ENCODE measurements around the gene REX1BD. TPM values are rescaled to one million over a fixed set of nuclear protein-coding genes. Genes with fewer than 3 reads are reported as not detected.

REX1BD gene
- total RNA-seq, 6 experiments from 2014 or later: 30.4 to 71.7 (median 45.6) TPM

DNA sequence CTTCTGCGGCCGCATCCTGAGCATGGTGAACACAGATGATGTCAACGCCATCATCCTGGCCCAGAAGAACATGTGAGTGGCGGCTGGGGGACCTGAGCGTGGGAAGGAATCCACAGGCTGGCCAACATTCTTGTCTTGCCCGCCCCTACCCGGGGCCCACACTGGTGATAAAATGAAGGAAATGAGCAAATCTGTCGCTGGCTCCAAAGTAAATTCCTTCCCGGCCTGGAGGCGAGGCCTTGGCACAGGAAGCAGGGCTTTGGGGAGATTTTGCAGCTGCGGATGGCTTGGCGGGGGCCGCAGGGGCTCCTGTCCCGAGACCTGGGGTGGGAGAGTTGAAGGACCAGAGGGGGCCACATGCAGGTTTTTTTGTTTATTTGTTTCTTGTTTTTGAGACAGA is 26.5 kb upstream of the REX1BD start:
- 87% methylated on average over 8 of the region's 14 CpGs for WGBS (ENCODE audit: insufficient coverage, low coverage, low lambda C conversion rate, missing lambda C conversion rate)
- ATAC-seq (peak in 2 of 4 donors; percentile 8 to 9), DNase-seq (no peak)
- peaks cover 0 to 38% (median 18%) of the 10 kb centered on the region in 4 donors for H3K36me3 ChIP-seq
- no peak overlapping the region for H3K4me3 ChIP-seq
- peaks cover 0 to 9% (median 3%) of the 10 kb centered on the region in 4 donors for H3K4me1 ChIP-seq
- H3K9me3 ChIP-seq: no peaks in the 10 kb centered on the region
- H3K27me3 ChIP-seq: no peaks in the 10 kb centered on the region
- TF ChIP-seq, protein P1, sequence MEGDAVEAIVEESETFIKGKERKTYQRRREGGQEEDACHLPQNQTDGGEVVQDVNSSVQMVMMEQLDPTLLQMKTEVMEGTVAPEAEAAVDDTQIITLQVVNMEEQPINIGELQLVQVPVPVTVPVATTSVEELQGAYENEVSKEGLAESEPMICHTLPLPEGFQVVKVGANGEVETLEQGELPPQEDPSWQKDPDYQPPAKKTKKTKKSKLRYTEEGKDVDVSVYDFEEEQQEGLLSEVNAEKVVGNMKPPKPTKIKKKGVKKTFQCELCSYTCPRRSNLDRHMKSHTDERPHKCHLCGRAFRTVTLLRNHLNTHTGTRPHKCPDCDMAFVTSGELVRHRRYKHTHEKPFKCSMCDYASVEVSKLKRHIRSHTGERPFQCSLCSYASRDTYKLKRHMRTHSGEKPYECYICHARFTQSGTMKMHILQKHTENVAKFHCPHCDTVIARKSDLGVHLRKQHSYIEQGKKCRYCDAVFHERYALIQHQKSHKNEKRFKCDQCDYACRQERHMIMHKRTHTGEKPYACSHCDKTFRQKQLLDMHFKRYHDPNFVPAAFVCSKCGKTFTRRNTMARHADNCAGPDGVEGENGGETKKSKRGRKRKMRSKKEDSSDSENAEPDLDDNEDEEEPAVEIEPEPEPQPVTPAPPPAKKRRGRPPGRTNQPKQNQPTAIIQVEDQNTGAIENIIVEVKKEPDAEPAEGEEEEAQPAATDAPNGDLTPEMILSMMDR (IDR thresholded peaks at IDR 0.05): no peak
- TF ChIP-seq POLR2A (IDR thresholded peaks at IDR 0.05): no peak
- peak overlapping the region; percentile 20 to 55 (median 26) for H3K27ac ChIP-seq
- intact Hi-C loops (cut with DNase I): loop anchor here in 1 of 2 donors (10.0 kb wide), 1 partner anchor 87 kb away; no protein-coding TSS in a partner anchor

GRCh38 chr19:18566953-18567352 is 21.6 kb upstream of the REX1BD start:
- whole genome bisulfite sequencing (ENCODE audit: insufficient coverage, low coverage, low lambda C conversion rate, missing lambda C conversion rate): 80% methylated on average over 1 of the region's 8 CpGs
- intact Hi-C loops (cut with DNase I): loop anchor here in 1 of 2 donors (10.0 kb wide), 1 partner anchor 92 kb away; no protein-coding TSS in a partner anchor
- no peak for ATAC-seq

DNA sequence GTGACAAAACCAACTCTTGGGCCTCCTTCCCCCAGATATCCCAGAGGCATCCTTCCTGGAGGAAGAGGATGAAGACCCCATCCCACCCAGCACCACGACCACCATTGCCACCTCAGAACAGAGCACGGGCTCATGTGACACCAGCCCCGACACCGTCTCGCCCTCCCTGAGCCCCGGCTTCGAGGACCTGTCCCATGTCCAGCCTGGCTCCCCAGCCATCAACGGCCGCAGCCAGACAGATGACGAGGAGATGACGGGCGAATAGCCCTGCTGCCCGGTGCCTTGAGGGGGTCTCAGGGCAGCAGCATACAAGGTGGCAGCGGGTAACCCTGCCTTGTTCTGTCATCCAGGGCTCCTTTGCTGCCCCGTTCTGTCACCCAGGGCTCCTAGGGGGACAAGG is 20.2 kb upstream of the REX1BD start:
- H3K27ac ChIP-seq: no peak overlapping the region
- H3K27me3 ChIP-seq: no peaks in the 10 kb centered on the region
- intact Hi-C loops (cut with DNase I): loop anchor here in 1 of 2 donors (10.0 kb wide), 1 partner anchor 94 kb away; no protein-coding TSS in a partner anchor
- ATAC-seq (no peak), DNase-seq (no peak)
- WGBS (ENCODE audit: insufficient coverage, low coverage, low lambda C conversion rate, missing lambda C conversion rate): 100% methylated on average over 4 of the region's 15 CpGs
- peaks cover 0 to 14% (median 5%) of the 10 kb centered on the region in 4 donors for H3K4me1 ChIP-seq
- H3K4me3 ChIP-seq: no peak overlapping the region
- TF ChIP-seq POLR2A (IDR thresholded peaks at IDR 0.05): no peak
- TF ChIP-seq, protein P1 (IDR thresholded peaks at IDR 0.05): no peak
- peaks cover 0 to 53% (median 31%) of the 10 kb centered on the region in 4 donors for H3K36me3 ChIP-seq
- no peaks in the 10 kb centered on the region for H3K9me3 ChIP-seq

More at GRCh38 chr19:18566953-18567352, 21.6 kb upstream of the REX1BD start:
- Histone ChIP-seq H3K27me3 (no peaks in the 10 kb centered on the region), H3K27ac (no peak overlapping the region), H3K9me3 (no peaks in the 10 kb centered on the region), H3K36me3 (peaks cover 0 to 54% (median 34%) of the 10 kb centered on the region in 4 donors), H3K4me1 (no peaks in the 10 kb centered on the region), H3K4me3 (no peak overlapping the region)
- TF ChIP-seq POLR2A (IDR thresholded peaks at IDR 0.05): no peak
- TF ChIP-seq, protein P1 (IDR thresholded peaks at IDR 0.05): no peak
- DNase-seq: no peak

DNA sequence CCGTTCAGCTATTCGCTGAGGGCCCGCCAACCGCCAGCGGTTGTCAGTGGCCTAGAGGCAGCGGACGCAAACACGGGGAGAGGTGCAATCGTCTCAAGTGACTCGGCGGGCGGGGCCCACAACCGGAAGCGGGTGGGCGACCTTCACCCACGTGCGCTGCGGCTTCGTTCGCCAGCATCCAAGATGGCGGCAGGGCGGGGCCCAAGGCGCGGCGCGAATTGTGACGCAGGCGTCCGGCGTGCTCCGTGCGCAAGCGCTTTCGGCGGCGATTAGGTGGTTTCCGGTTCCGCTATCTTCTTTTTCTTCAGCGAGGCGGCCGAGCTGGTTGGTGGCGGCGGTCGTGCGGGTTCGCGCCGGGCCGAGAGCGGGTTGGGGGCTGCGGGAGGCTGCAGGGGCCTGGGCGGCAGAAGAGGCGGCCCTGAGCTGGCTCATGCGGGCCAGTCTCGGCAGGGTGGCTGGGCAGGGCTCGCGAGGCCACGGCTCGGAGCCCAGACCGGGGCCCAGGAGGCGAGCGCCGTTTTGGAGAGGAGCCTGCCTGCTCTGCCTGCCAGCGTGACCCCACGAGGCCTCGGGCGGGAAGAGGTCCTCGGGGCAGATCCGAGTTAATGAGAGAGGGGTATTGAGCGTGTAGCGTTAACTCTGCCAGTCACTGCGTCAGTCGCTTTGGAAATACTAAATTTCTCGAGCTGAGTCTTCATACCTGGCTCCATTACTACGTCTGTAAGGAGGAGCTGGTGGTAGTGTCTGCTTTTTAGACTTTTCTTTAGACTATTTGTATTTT is 16.8 kb upstream of the REX1BD start, which contains the start of gene UBA52:
Gene UBA52 (plus strand): TSS at position 294 of the 781 bp plus-strand sequence. CDS start 1,444 bp downstream, outside the sequence.
- Histone ChIP-seq H3K9me3 (no peaks in the 10 kb centered on the region), H3K4me1 (peaks cover 0 to 16% (median 5%) of the 10 kb centered on the region in 4 donors), H3K36me3 (peaks cover 13 to 52% (median 35%) of the 10 kb centered on the region in 4 donors), H3K4me3 (peak within 1 kb of the TSS; percentile 97 to 99 (median 98)), H3K27me3 (no peaks in the 10 kb centered on the region), H3K27ac (peak within 1 kb of the TSS; percentile 64 to 88 (median 85))
- peak; percentile 79 for TF ChIP-seq POLR2A (IDR thresholded peaks at IDR 0.05)
- TF ChIP-seq, protein P1 (IDR thresholded peaks at IDR 0.05): peak in 1 of 4 donors; percentile 17
- under 1% methylated on average over 36 of the region's 75 CpGs for WGBS (ENCODE audit: insufficient coverage, low coverage, low lambda C conversion rate, missing lambda C conversion rate)
- intact Hi-C loops (cut with DNase I): loop anchor here in 1 of 2 donors (10.0 kb wide), 1 partner anchor 117 kb away; no protein-coding TSS in a partner anchor
- DNase-seq (peak; percentile 98), ATAC-seq (peak; percentile 97 to 99 (median 97))

Data from right lobe of liver (tissue), 6 donors.